Effector CD4-positive, alpha-beta T cell (primary cell): ENCODE measurements around the gene SLC19A1.

Experiments used
- DNase-seq: peaks from one replicate; pipeline ENCODE4 v3.0.0-alpha.2; 2020

The SLC19A1 gene

GRCh38 chr21:45557616-45558043 is 15.4 kb upstream of the SLC19A1 start:
- DNase-seq = no peak

- no peak for DNase-seq
These were observed 14.7 kb upstream of the SLC19A1 start for GRCh38 chr21:45556645-45557615.

- no peak for DNase-seq
These were observed 14.0 kb upstream of the SLC19A1 start for GRCh38 chr21:45556302-45556644.

- peak; percentile 29 for DNase-seq
These were observed 13.5 kb upstream of the SLC19A1 start for GRCh38 chr21:45555557-45556301.

GRCh38 chr21:45555251-45555556 is 13.0 kb upstream of the SLC19A1 start:
- DNase-seq = no peak

- DNase-seq = peak; percentile 87
These were observed 12.4 kb upstream of the SLC19A1 start for GRCh38 chr21:45554477-45555175.

GRCh38 chr21:45552696-45553391 is 10.6 kb upstream of the SLC19A1 start:
- DNase-seq = no peak

- DNase-seq = no peak
These were observed 9.8 kb upstream of the SLC19A1 start for GRCh38 chr21:45551783-45552695.

- DNase-seq = no peak
These were observed 9.1 kb upstream of the SLC19A1 start for GRCh38 chr21:45551316-45551715.

- DNase-seq = no peak
These were observed 8.4 kb upstream of the SLC19A1 start for GRCh38 chr21:45550522-45551210.

GRCh38 chr21:45549626-45550463 is 7.6 kb upstream of the SLC19A1 start:
- DNase-seq = no peak

GRCh38 chr21:45548711-45549491 is 6.7 kb upstream of the SLC19A1 start:
- DNase-seq = no peak

GRCh38 chr21:45547545-45547900 is 5.3 kb upstream of the SLC19A1 start:
- no peak for DNase-seq

GRCh38 chr21:45546636-45547544 is 4.7 kb upstream of the SLC19A1 start:
- DNase-seq = no peak

- DNase-seq = peak; percentile 1
These were observed 3.7 kb upstream of the SLC19A1 start for GRCh38 chr21:45545691-45546531.

GRCh38 chr21:45545236-45545570 is 3.0 kb upstream of the SLC19A1 start:
- no peak for DNase-seq
